Activated CD4-positive, alpha-beta memory T cell treated with anti-CD3 and anti-CD28 coated beads, Interleukin-2, amount 10 ng/mL, durations not matched to agents 7 days and 5 days (primary cell): ENCODE results near the gene CMC4. TPM values are rescaled to one million over a fixed set of nuclear protein-coding genes. Genes with fewer than 3 reads are reported as not detected.

ENCODE experiments used
- CTCF ChIA-PET: fragments of 350-600 bp; sonication (Branson Sonifier 250); formaldehyde crosslinking; loops from one replicate; lab custom pipeline; 2021; ENCODE audit warnings: antibody characterized with exemption, inconsistent platforms; lab: Charles Lee
- POLR2A ChIA-PET: fragments of 350-600 bp; sonication (Branson Sonifier 250); formaldehyde crosslinking; loops from one replicate; lab custom pipeline; 2021; ENCODE audit warnings: antibody characterized with exemption; lab: Charles Lee
- DNase-seq: peaks from one replicate; pipeline ENCODE4 v3.0.0-alpha.2; 2020
- H3K27ac Mint-ChIP-seq: one replicate; pipeline ENCODE4 v1.8.0; 2021; ENCODE audit warnings: mild to moderate bottlenecking, mixed read lengths
- H3K27me3 Mint-ChIP-seq: one replicate; pipeline ENCODE4 v1.8.0; 2021; ENCODE audit warnings: mixed read lengths
- H3K36me3 Mint-ChIP-seq: one replicate; pipeline ENCODE4 v1.8.0; 2021; ENCODE audit warnings: low read depth, mixed read lengths
- H3K4me1 Mint-ChIP-seq: one replicate; pipeline ENCODE4 v1.8.0; 2021; ENCODE audit warnings: mixed read lengths
- H3K4me3 Mint-ChIP-seq: one replicate; pipeline ENCODE4 v1.8.0; 2021; ENCODE audit warnings: mild to moderate bottlenecking, mixed read lengths
- H3K9me3 Mint-ChIP-seq: one replicate; pipeline ENCODE4 v1.8.0; 2021; ENCODE audit warnings: mixed read lengths
- total RNA-seq, 2 experiments: library from RNA; stranded (reverse); gene quantifications; one replicate each; pipeline ENCODE4 v1.2.3, GENCODE V29; 2021

Gene CMC4
- total RNA-seq, 2 experiments from 2014 or later: 4.8 to 5.9 TPM

- H3K27ac Mint-ChIP-seq: no peak overlapping the region
- H3K27me3 Mint-ChIP-seq: no peaks in the 10 kb centered on the region
- no peak overlapping the region for H3K4me3 Mint-ChIP-seq
- POLR2A ChIA-PET: interaction anchor here (1.1 kb wide), 1 partner anchor 22 kb away, joined by 5 read pairs; the partner anchor contains the start of gene FUNDC2
- H3K36me3 Mint-ChIP-seq: peaks cover 17% of the 10 kb centered on the region
- DNase-seq: peak; percentile 40
- peaks cover 15% of the 10 kb centered on the region for H3K4me1 Mint-ChIP-seq
- no peaks in the 10 kb centered on the region for H3K9me3 Mint-ChIP-seq
- CTCF ChIA-PET: interaction anchor here (0.6 to 2.2 kb wide), 10 partner anchors 8 to 132 kb away, joined by 3 to 5 read pairs (median 4); partner anchors contain the start of gene FUNDC2
Observed at GRCh38 chrX:155048977-155049619, 21.8 kb downstream of the CMC4 start.

GRCh38 chrX:155046811-155047528 is 24.0 kb downstream of the CMC4 start:
- Mint-ChIP-seq H3K36me3 (peaks cover 9% of the 10 kb centered on the region), H3K4me3 (no peak overlapping the region), H3K27ac (no peak overlapping the region), H3K4me1 (peaks cover 3% of the 10 kb centered on the region), H3K27me3 (no peaks in the 10 kb centered on the region), H3K9me3 (no peaks in the 10 kb centered on the region)
- POLR2A ChIA-PET: no interaction called here
- CTCF ChIA-PET: interaction anchor here (0.9 kb wide), 1 partner anchor 10 kb away, joined by 4 read pairs; no protein-coding TSS in a partner anchor
- DNase-seq: no peak

- no peak for DNase-seq
- peaks cover 3% of the 10 kb centered on the region for H3K4me1 Mint-ChIP-seq
- POLR2A ChIA-PET: no interaction called here
- H3K36me3 Mint-ChIP-seq: peaks cover 6% of the 10 kb centered on the region
- H3K27ac Mint-ChIP-seq: no peak overlapping the region
- H3K9me3 Mint-ChIP-seq: no peaks in the 10 kb centered on the region
- no peaks in the 10 kb centered on the region for H3K27me3 Mint-ChIP-seq
- CTCF ChIA-PET: interaction anchor here (0.9 kb wide), 1 partner anchor 11 kb away, joined by 4 read pairs; no protein-coding TSS in a partner anchor
- H3K4me3 Mint-ChIP-seq: no peak overlapping the region
Observed at GRCh38 chrX:155046129-155046810, 24.7 kb downstream of the CMC4 start.

- CTCF ChIA-PET: no interaction called here
- POLR2A ChIA-PET: interaction anchor here (1.5 kb wide), 1 partner anchor 9 kb away, joined by 3 read pairs; the partner anchor contains the start of gene FUNDC2
- DNase-seq: no peak
- H3K27me3 Mint-ChIP-seq: no peaks in the 10 kb centered on the region
- H3K36me3 Mint-ChIP-seq: peaks cover 26% of the 10 kb centered on the region
- no peaks in the 10 kb centered on the region for H3K9me3 Mint-ChIP-seq
- H3K27ac Mint-ChIP-seq: no peak overlapping the region
- H3K4me3 Mint-ChIP-seq: no peak overlapping the region
- peaks cover 6% of the 10 kb centered on the region for H3K4me1 Mint-ChIP-seq
Observed at GRCh38 chrX:155035688-155036087, 35.2 kb downstream of the CMC4 start.

- Mint-ChIP-seq H3K36me3 (peaks cover 18% of the 10 kb centered on the region), H3K9me3 (no peaks in the 10 kb centered on the region), H3K4me3 (no peak overlapping the region), H3K27me3 (no peaks in the 10 kb centered on the region), H3K4me1 (peaks cover 23% of the 10 kb centered on the region), H3K27ac (no peak overlapping the region)
- no peak for DNase-seq
- CTCF ChIA-PET: interaction anchor here (0.7 kb wide), 1 partner anchor 25 kb away, joined by 3 read pairs; no protein-coding TSS in a partner anchor
- POLR2A ChIA-PET: no interaction called here
Observed at GRCh38 chrX:155031657-155032056, 39.3 kb downstream of the CMC4 start.

GRCh38 chrX:155028877-155029291 is 42.1 kb downstream of the CMC4 start:
- ChIA-PET POLR2A (interaction anchor here (1.5 kb wide), 1 partner anchor 42 kb away, joined by 6 read pairs; the partner anchor contains the start of genes BRCC3, CMC4 and MTCP1), CTCF (no interaction called here)

GRCh38 chrX:155028129-155028528 is 42.8 kb downstream of the CMC4 start:
- Mint-ChIP-seq H3K27ac (peak overlapping the region; percentile 96), H3K4me1 (peaks cover 26% of the 10 kb centered on the region), H3K36me3 (no peaks in the 10 kb centered on the region), H3K27me3 (peaks cover 4% of the 10 kb centered on the region), H3K4me3 (peak overlapping the region; percentile 82), H3K9me3 (no peaks in the 10 kb centered on the region)
- DNase-seq: no peak
- POLR2A ChIA-PET: interaction anchor here (1.4 to 1.5 kb wide), 2 partner anchors 39 to 43 kb away, joined by 3 to 6 read pairs; partner anchors contain the start of genes BRCC3, CMC4 and MTCP1
- CTCF ChIA-PET: no interaction called here

More at GRCh38 chrX:155028877-155029291, 42.1 kb downstream of the CMC4 start:
- no peaks in the 10 kb centered on the region for H3K36me3 Mint-ChIP-seq
- peaks cover 4% of the 10 kb centered on the region for H3K27me3 Mint-ChIP-seq
- no peak overlapping the region for H3K4me3 Mint-ChIP-seq
- H3K9me3 Mint-ChIP-seq: no peaks in the 10 kb centered on the region
- H3K4me1 Mint-ChIP-seq: peaks cover 26% of the 10 kb centered on the region
- no peak for DNase-seq
- H3K27ac Mint-ChIP-seq: peak overlapping the region; percentile 96

- peaks cover 4% of the 10 kb centered on the region for H3K27me3 Mint-ChIP-seq
- ChIA-PET CTCF (interaction anchor here (0.9 to 1.3 kb wide), 2 partner anchors 21 to 44 kb away, joined by 3 read pairs; partner anchors contain the start of gene BRCC3), POLR2A (interaction anchor here (1.1 to 1.5 kb wide), 8 partner anchors 21 to 265 kb away, joined by 3 to 6 read pairs (median 4); partner anchors contain the start of genes BRCC3, CMC4, DKC1 and MTCP1)
- no peak for DNase-seq
- H3K4me1 Mint-ChIP-seq: peaks cover 26% of the 10 kb centered on the region
- H3K4me3 Mint-ChIP-seq: peak overlapping the region; percentile 82
- H3K36me3 Mint-ChIP-seq: no peaks in the 10 kb centered on the region
- H3K27ac Mint-ChIP-seq: peak overlapping the region; percentile 96
- H3K9me3 Mint-ChIP-seq: no peaks in the 10 kb centered on the region
Observed at GRCh38 chrX:155027509-155028066, 43.3 kb downstream of the CMC4 start.

- Mint-ChIP-seq H3K4me1 (peaks cover 26% of the 10 kb centered on the region), H3K27me3 (peaks cover 8% of the 10 kb centered on the region), H3K4me3 (peak within 1 kb of the TSS; percentile 82), H3K27ac (peak within 1 kb of the TSS; percentile 96), H3K9me3 (no peaks in the 10 kb centered on the region), H3K36me3 (no peaks in the 10 kb centered on the region)
- POLR2A ChIA-PET: interaction anchor here (0.7 to 1.4 kb wide), 9 partner anchors 9 to 264 kb away, joined by 3 to 12 read pairs (median 4); partner anchors contain the start of genes BRCC3, CMC4, DKC1 and MTCP1
- CTCF ChIA-PET: interaction anchor here (0.7 to 1.3 kb wide), 6 partner anchors 22 to 109 kb away, joined by 3 to 7 read pairs (median 3); partner anchors contain the start of gene BRCC3
- DNase-seq: peak; percentile 94
Observed at GRCh38 chrX:155026727-155027508, 44.0 kb downstream of the CMC4 start, which contains the start of gene FUNDC2. Gene FUNDC2 (plus strand): TSS chrX:155026844. CDS start chrX:155026939, 95 bp downstream.

GRCh38 chrX:155026420-155026726 is 44.6 kb downstream of the CMC4 start:
- H3K4me3 Mint-ChIP-seq: peak overlapping the region; percentile 82
- DNase-seq: no peak
- ChIA-PET CTCF (interaction anchor here (0.7 to 1.3 kb wide), 5 partner anchors 31 to 109 kb away, joined by 3 to 7 read pairs (median 3); partner anchors contain the start of gene BRCC3), POLR2A (interaction anchor here (0.7 to 1.4 kb wide), 8 partner anchors 9 to 264 kb away, joined by 3 to 12 read pairs (median 4); partner anchors contain the start of genes BRCC3, CMC4, DKC1 and MTCP1)
- no peaks in the 10 kb centered on the region for H3K36me3 Mint-ChIP-seq
- H3K27ac Mint-ChIP-seq: peak overlapping the region; percentile 87
- H3K27me3 Mint-ChIP-seq: peaks cover 9% of the 10 kb centered on the region
- peaks cover 24% of the 10 kb centered on the region for H3K4me1 Mint-ChIP-seq
- H3K9me3 Mint-ChIP-seq: no peaks in the 10 kb centered on the region
